Activated CD4-positive, alpha-beta T cell treated with anti-CD3 and anti-CD28 coated beads, Interleukin-2, amount 10 ng/mL, durations not matched to agents 7 days and 5 days (primary cell): ENCODE measurements around the gene COQ2. TPM values are rescaled to one million over a fixed set of nuclear protein-coding genes. Genes with fewer than 3 reads are reported as not detected.

Source experiments
- CTCF ChIA-PET: fragments of 350-600 bp; sonication (Branson Sonifier 250); formaldehyde crosslinking; loops from one replicate; lab custom pipeline; 2021; ENCODE audit warnings: antibody characterized with exemption; lab: Charles Lee
- POLR2A ChIA-PET: fragments of 350-600 bp; sonication (Branson Sonifier 250); formaldehyde crosslinking; loops from one replicate; lab custom pipeline; 2021; ENCODE audit warnings: antibody characterized with exemption; lab: Charles Lee
- DNase-seq: peaks from one replicate; pipeline ENCODE4 v3.0.0-alpha.2; 2020
- H3K27ac Mint-ChIP-seq: one replicate; pipeline ENCODE4 v1.8.0; 2021; ENCODE audit warnings: mild to moderate bottlenecking, moderate library complexity, mixed read lengths
- H3K27me3 Mint-ChIP-seq: one replicate; pipeline ENCODE4 v1.8.0; 2021; ENCODE audit warnings: mixed read lengths
- H3K36me3 Mint-ChIP-seq: one replicate; pipeline ENCODE4 v1.8.0; 2021; ENCODE audit warnings: low read depth, mixed read lengths
- H3K4me1 Mint-ChIP-seq: one replicate; pipeline ENCODE4 v1.8.0; 2021; ENCODE audit warnings: mixed read lengths
- H3K4me3 Mint-ChIP-seq: one replicate; pipeline ENCODE4 v1.8.0; 2021; ENCODE audit warnings: mild to moderate bottlenecking, moderate library complexity, mixed read lengths
- H3K9me3 Mint-ChIP-seq: one replicate; pipeline ENCODE4 v1.8.0; 2021; ENCODE audit warnings: mixed read lengths
- total RNA-seq, 2 experiments: library from RNA; stranded (reverse); gene quantifications; one replicate each; pipeline ENCODE4 v1.2.3, GENCODE V29; 2021

The COQ2 gene
- total RNA-seq, 2 experiments from 2014 or later: 16.2 to 17.9 TPM

GRCh38 chr4:83223781-83224180, 60.8 kb downstream of the COQ2 start:
- peaks cover 8% of the 10 kb centered on the region for H3K9me3 Mint-ChIP-seq
- peaks cover 75% of the 10 kb centered on the region for H3K4me1 Mint-ChIP-seq
- H3K27me3 Mint-ChIP-seq: peaks cover 8% of the 10 kb centered on the region
- H3K4me3 Mint-ChIP-seq: no peak overlapping the region
- ChIA-PET POLR2A (no interaction called here), CTCF (interaction anchor here (0.8 to 1.2 kb wide), 3 partner anchors 29 to 148 kb away, joined by 3 read pairs; no protein-coding TSS in a partner anchor)
- no peak overlapping the region for H3K27ac Mint-ChIP-seq
- peaks cover 25% of the 10 kb centered on the region for H3K36me3 Mint-ChIP-seq
- no peak for DNase-seq

- peaks cover 19% of the 10 kb centered on the region for H3K36me3 Mint-ChIP-seq
- no peak overlapping the region for H3K27ac Mint-ChIP-seq
- ChIA-PET CTCF (interaction anchor here (0.7 kb wide), 1 partner anchor 31 kb away, joined by 3 read pairs; no protein-coding TSS in a partner anchor), POLR2A (no interaction called here)
- DNase-seq: no peak
- H3K4me1 Mint-ChIP-seq: peaks cover 86% of the 10 kb centered on the region
- peaks cover 6% of the 10 kb centered on the region for H3K9me3 Mint-ChIP-seq
- H3K4me3 Mint-ChIP-seq: no peak overlapping the region
- peaks cover 6% of the 10 kb centered on the region for H3K27me3 Mint-ChIP-seq
Measured at GRCh38 chr4:83221897-83222441, 62.6 kb downstream of the COQ2 start.

- CTCF ChIA-PET: interaction anchor here (1.6 kb wide), 1 partner anchor 14 kb away, joined by 6 read pairs; no protein-coding TSS in a partner anchor
- peaks cover 25% of the 10 kb centered on the region for H3K36me3 Mint-ChIP-seq
- peak overlapping the region; percentile 73 for H3K4me3 Mint-ChIP-seq
- peak overlapping the region; percentile 94 for H3K27ac Mint-ChIP-seq
- peaks cover 90% of the 10 kb centered on the region for H3K4me1 Mint-ChIP-seq
- DNase-seq: peak; percentile 70
- POLR2A ChIA-PET: no interaction called here
- no peaks in the 10 kb centered on the region for H3K27me3 Mint-ChIP-seq
- peaks cover 9% of the 10 kb centered on the region for H3K9me3 Mint-ChIP-seq
Measured at GRCh38 chr4:83219344-83220331, 65.0 kb downstream of the COQ2 start.

- no peaks in the 10 kb centered on the region for H3K27me3 Mint-ChIP-seq
Measured at GRCh38 chr4:83217721-83218522, 66.7 kb downstream of the COQ2 start.

GRCh38 chr4:83216959-83217683, 67.5 kb downstream of the COQ2 start:
- H3K27ac Mint-ChIP-seq: peak overlapping the region; percentile 94
- no peak for DNase-seq
- H3K4me1 Mint-ChIP-seq: peaks cover 88% of the 10 kb centered on the region
- CTCF ChIA-PET: interaction anchor here (0.6 to 1.8 kb wide), 10 partner anchors 9 to 141 kb away, joined by 3 to 7 read pairs (median 4); no protein-coding TSS in a partner anchor
- peaks cover 15% of the 10 kb centered on the region for H3K9me3 Mint-ChIP-seq
- H3K27me3 Mint-ChIP-seq: no peaks in the 10 kb centered on the region
- POLR2A ChIA-PET: interaction anchor here (0.6 to 1.6 kb wide), 4 partner anchors 18 to 338 kb away, joined by 3 to 6 read pairs (median 4); no protein-coding TSS in a partner anchor
- H3K36me3 Mint-ChIP-seq: peaks cover 31% of the 10 kb centered on the region
- H3K4me3 Mint-ChIP-seq: peak overlapping the region; percentile 73

More at GRCh38 chr4:83217721-83218522, 66.7 kb downstream of the COQ2 start:
- Mint-ChIP-seq H3K36me3 (peaks cover 32% of the 10 kb centered on the region), H3K4me1 (peaks cover 86% of the 10 kb centered on the region), H3K4me3 (peak overlapping the region; percentile 73), H3K27ac (peak overlapping the region; percentile 94), H3K9me3 (peaks cover 12% of the 10 kb centered on the region)
- ChIA-PET CTCF (interaction anchor here (0.8 to 1.8 kb wide), 13 partner anchors 10 to 143 kb away, joined by 3 to 7 read pairs (median 4); no protein-coding TSS in a partner anchor), POLR2A (interaction anchor here (0.6 to 1.6 kb wide), 5 partner anchors 17 to 337 kb away, joined by 3 to 6 read pairs (median 5); no protein-coding TSS in a partner anchor)
- peak; percentile 86 for DNase-seq

- peaks cover 17% of the 10 kb centered on the region for H3K9me3 Mint-ChIP-seq
- no peak overlapping the region for H3K27ac Mint-ChIP-seq
- peaks cover 89% of the 10 kb centered on the region for H3K4me1 Mint-ChIP-seq
- no peak for DNase-seq
- no peaks in the 10 kb centered on the region for H3K27me3 Mint-ChIP-seq
- ChIA-PET CTCF (interaction anchor here (1.7 kb wide), 1 partner anchor 103 kb away, joined by 4 read pairs; no protein-coding TSS in a partner anchor), POLR2A (no interaction called here)
- H3K4me3 Mint-ChIP-seq: no peak overlapping the region
- peaks cover 29% of the 10 kb centered on the region for H3K36me3 Mint-ChIP-seq
Measured at GRCh38 chr4:83214079-83214478, 70.5 kb downstream of the COQ2 start.

Other genes starting within 250 kb of the COQ2 start
- gene COPS4, start 249.6 kb downstream of the COQ2 start, total RNA-seq: 10 to 100 TPM; 28.0 to 29.3 TPM
- 100 to 1,000 TPM; 395 to 418 TPM for gene PLAC8, start 170.1 kb downstream of the COQ2 start, total RNA-seq
- 10 to 100 TPM; 24.6 to 26.1 TPM for gene HPSE, start 50.0 kb upstream of the COQ2 start, total RNA-seq
- gene HELQ, start 171.0 kb upstream of the COQ2 start, total RNA-seq: 10 to 100 TPM; 14.0 to 16.2 TPM
- 10 to 100 TPM; 61.0 to 70.1 TPM for gene MRPS18C, start 171.3 kb upstream of the COQ2 start, total RNA-seq
- gene ABRAXAS1, start 200.3 kb upstream of the COQ2 start, total RNA-seq: 10 to 100 TPM; 17.3 to 18.7 TPM